Body of pancreas (tissue), 4 donors: ENCODE measurements around the gene CD84.

Source experiments
- CTCF ChIP-seq, 7 experiments: fragments of 450-650 bp in 4 of 7; fragments of 200-600 bp in 3 of 7; sonication (generic) in 3 of 7; IDR thresholded peaks; one replicate each; pipeline ENCODE4 v1.5.1; 2016 to 2019; ENCODE audit warnings: antibody characterized with exemption in 7 of 7
- POLR2A ChIP-seq, 3 donors: fragments of 450-650 bp; IDR thresholded peaks; one replicate each; pipeline ENCODE4 v1.6.1; 2016; ENCODE audit warnings: antibody characterized with exemption in 3 of 3, mild to moderate bottlenecking in 2 of 3

- TF ChIP-seq CTCF (IDR thresholded peaks at IDR 0.05) (no peak), POLR2A (IDR thresholded peaks at IDR 0.05) (no peak)
Measured at GRCh38 chr1:160623862-160624261, 44.6 kb upstream of the CD84 start.
